HEK293 (cell line): Measurements from ENCODE around the gene MYOF.

Source experiments
- BCL11A ChIP-seq: fragments of 450-650 bp; formaldehyde crosslinking; IDR thresholded peaks from 2 replicates; pipeline ENCODE4 v1.5.1; 2016; ENCODE audit warnings: low read depth, missing biosample characterization, missing genetic modification characterization
- KLF16 ChIP-seq: fragments of 450-650 bp; formaldehyde crosslinking; IDR thresholded peaks from 2 replicates; pipeline ENCODE4 v1.5.1; 2017; ENCODE audit warnings: missing biosample characterization, missing genetic modification characterization
- MEIS1 ChIP-seq: sonication (generic); formaldehyde crosslinking; IDR thresholded peaks from 2 replicates; pipeline ENCODE4 v1.8.1; 2022; ENCODE audit warnings: missing genetic modification reagents, mild to moderate bottlenecking, borderline replicate concordance
- MYNN ChIP-seq: fragments of 450-650 bp; formaldehyde crosslinking; IDR thresholded peaks from 2 replicates; pipeline ENCODE4 v1.5.1; 2016; ENCODE audit warnings: missing biosample characterization, missing genetic modification characterization, borderline replicate concordance
- SP2 ChIP-seq: fragments of 450-650 bp; formaldehyde crosslinking; IDR thresholded peaks from 2 replicates; pipeline ENCODE4 v1.5.1; 2016; ENCODE audit warnings: missing biosample characterization, missing genetic modification characterization
- ZBTB49 ChIP-seq: fragments of 450-650 bp; formaldehyde crosslinking; IDR thresholded peaks from 2 replicates; pipeline ENCODE4 v1.5.1; 2016; ENCODE audit warnings: missing biosample characterization, missing genetic modification characterization, low read depth
- ZNF114 ChIP-seq: fragments of 450-650 bp; formaldehyde crosslinking; IDR thresholded peaks from 2 replicates; pipeline ENCODE4 v1.5.0; 2017; ENCODE audit warnings: missing biosample characterization, missing genetic modification characterization
- ZNF138 ChIP-seq: fragments of 450-650 bp; formaldehyde crosslinking; IDR thresholded peaks from 2 replicates; pipeline ENCODE4 v1.5.1; 2016; ENCODE audit warnings: missing biosample characterization, missing genetic modification characterization, borderline replicate concordance
- ZNF239 ChIP-seq: fragments of 450-650 bp; formaldehyde crosslinking; IDR thresholded peaks from 2 replicates; pipeline ENCODE4 v1.5.1; 2016; ENCODE audit warnings: missing biosample characterization, missing genetic modification characterization
- ZNF324 ChIP-seq: fragments of 450-650 bp; formaldehyde crosslinking; IDR thresholded peaks from 2 replicates; pipeline ENCODE4 v1.5.1; 2016; ENCODE audit warnings: missing biosample characterization, missing genetic modification characterization
- ZNF335 ChIP-seq: fragments of 450-650 bp; formaldehyde crosslinking; conservative IDR thresholded peaks from 2 replicates; pipeline ENCODE4 v1.5.1; 2016; ENCODE audit warnings: missing biosample characterization, missing genetic modification characterization
- ZNF776 ChIP-seq: fragments of 450-650 bp; formaldehyde crosslinking; IDR thresholded peaks from 2 replicates; pipeline ENCODE4 v1.5.0; 2017; ENCODE audit warnings: missing biosample characterization, missing genetic modification characterization, borderline replicate concordance
- TF ChIP-seq, protein P1 (sequence below): fragments of 450-650 bp; formaldehyde crosslinking; IDR thresholded peaks from 2 replicates; pipeline ENCODE4 v1.5.1; 2016; ENCODE audit warnings: missing biosample characterization, missing genetic modification characterization
- TF ChIP-seq, protein P2 (sequence below): fragments of 450-650 bp; formaldehyde crosslinking; IDR thresholded peaks from 2 replicates; pipeline ENCODE4 v1.5.1; 2017; ENCODE audit warnings: missing biosample characterization, missing genetic modification characterization

DNA sequence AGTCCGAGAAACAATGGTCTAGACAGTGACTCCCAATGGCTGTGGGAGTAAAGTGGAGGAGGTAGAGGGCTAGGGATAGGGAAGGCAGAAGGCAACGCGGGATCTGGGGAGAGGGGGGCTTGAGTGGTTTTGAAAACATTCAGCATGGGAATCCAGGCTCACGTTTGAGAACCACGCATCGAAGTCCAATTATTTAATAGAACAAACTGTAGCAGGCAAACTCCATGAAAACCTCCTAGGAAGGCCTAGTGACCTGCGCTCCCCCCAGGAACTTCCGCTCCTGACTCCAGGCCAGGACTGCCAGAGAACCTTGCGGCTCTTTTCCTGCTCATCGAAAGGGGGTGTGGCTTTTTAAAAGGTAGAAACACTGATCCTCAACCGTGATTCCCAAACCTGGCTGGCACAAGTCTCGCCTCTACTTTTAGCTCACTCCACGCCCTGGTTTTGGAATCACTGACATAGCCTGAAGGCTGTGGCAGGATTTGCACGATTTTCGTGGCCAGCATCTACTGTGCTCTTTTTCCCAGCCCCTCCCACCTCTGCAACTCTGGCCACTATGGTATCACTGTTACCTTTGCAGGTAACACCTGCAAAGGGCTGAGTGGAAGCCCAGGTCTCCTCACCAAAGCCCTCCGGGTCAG is 43.4 kb downstream of the MYOF start:
- TF ChIP-seq, protein P1, sequence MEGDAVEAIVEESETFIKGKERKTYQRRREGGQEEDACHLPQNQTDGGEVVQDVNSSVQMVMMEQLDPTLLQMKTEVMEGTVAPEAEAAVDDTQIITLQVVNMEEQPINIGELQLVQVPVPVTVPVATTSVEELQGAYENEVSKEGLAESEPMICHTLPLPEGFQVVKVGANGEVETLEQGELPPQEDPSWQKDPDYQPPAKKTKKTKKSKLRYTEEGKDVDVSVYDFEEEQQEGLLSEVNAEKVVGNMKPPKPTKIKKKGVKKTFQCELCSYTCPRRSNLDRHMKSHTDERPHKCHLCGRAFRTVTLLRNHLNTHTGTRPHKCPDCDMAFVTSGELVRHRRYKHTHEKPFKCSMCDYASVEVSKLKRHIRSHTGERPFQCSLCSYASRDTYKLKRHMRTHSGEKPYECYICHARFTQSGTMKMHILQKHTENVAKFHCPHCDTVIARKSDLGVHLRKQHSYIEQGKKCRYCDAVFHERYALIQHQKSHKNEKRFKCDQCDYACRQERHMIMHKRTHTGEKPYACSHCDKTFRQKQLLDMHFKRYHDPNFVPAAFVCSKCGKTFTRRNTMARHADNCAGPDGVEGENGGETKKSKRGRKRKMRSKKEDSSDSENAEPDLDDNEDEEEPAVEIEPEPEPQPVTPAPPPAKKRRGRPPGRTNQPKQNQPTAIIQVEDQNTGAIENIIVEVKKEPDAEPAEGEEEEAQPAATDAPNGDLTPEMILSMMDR (tag by site-specific recombination), result no peak
- TF ChIP-seq, protein P2, sequence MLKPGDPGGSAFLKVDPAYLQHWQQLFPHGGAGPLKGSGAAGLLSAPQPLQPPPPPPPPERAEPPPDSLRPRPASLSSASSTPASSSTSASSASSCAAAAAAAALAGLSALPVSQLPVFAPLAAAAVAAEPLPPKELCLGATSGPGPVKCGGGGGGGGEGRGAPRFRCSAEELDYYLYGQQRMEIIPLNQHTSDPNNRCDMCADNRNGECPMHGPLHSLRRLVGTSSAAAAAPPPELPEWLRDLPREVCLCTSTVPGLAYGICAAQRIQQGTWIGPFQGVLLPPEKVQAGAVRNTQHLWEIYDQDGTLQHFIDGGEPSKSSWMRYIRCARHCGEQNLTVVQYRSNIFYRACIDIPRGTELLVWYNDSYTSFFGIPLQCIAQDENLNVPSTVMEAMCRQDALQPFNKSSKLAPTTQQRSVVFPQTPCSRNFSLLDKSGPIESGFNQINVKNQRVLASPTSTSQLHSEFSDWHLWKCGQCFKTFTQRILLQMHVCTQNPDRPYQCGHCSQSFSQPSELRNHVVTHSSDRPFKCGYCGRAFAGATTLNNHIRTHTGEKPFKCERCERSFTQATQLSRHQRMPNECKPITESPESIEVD (tag by site-specific recombination), result no peak
- TF ChIP-seq ZNF239 (no peak), KLF16 (tag by site-specific recombination) (no peak), ZNF335 (no peak), SP2 (no peak), ZNF138 (tag by site-specific recombination) (no peak), ZNF324 (tag by site-specific recombination) (no peak), ZNF776 (no peak), BCL11A (no peak), ZBTB49 (tag by site-specific recombination) (no peak), MYNN (no peak), ZNF114 (no peak), MEIS1 (no peak)
